GM21515 (cell line): ENCODE results near the gene MARCHF10.
"Not testable (repeated sequence)": the region's sequence is repeated elsewhere in the genome, so short reads cannot be mapped to it uniquely, and the experiment has no call there.

Source experiments
- ATAC-seq: cut with Tn5 transposase; IDR thresholded peaks from one replicate; pipeline ENCODE4 v1.9.1; 2021; ENCODE audit not compliant: unreplicated experiment

The MARCHF10 gene, protein sequence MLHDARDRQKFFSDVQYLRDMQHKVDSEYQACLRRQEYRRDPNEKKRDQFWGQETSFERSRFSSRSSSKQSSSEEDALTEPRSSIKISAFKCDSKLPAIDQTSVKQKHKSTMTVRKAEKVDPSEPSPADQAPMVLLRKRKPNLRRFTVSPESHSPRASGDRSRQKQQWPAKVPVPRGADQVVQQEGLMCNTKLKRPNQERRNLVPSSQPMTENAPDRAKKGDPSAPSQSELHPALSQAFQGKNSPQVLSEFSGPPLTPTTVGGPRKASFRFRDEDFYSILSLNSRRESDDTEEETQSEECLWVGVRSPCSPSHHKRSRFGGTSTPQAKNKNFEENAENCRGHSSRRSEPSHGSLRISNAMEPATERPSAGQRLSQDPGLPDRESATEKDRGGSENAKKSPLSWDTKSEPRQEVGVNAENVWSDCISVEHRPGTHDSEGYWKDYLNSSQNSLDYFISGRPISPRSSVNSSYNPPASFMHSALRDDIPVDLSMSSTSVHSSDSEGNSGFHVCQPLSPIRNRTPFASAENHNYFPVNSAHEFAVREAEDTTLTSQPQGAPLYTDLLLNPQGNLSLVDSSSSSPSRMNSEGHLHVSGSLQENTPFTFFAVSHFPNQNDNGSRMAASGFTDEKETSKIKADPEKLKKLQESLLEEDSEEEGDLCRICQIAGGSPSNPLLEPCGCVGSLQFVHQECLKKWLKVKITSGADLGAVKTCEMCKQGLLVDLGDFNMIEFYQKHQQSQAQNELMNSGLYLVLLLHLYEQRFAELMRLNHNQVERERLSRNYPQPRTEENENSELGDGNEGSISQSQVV

DNA sequence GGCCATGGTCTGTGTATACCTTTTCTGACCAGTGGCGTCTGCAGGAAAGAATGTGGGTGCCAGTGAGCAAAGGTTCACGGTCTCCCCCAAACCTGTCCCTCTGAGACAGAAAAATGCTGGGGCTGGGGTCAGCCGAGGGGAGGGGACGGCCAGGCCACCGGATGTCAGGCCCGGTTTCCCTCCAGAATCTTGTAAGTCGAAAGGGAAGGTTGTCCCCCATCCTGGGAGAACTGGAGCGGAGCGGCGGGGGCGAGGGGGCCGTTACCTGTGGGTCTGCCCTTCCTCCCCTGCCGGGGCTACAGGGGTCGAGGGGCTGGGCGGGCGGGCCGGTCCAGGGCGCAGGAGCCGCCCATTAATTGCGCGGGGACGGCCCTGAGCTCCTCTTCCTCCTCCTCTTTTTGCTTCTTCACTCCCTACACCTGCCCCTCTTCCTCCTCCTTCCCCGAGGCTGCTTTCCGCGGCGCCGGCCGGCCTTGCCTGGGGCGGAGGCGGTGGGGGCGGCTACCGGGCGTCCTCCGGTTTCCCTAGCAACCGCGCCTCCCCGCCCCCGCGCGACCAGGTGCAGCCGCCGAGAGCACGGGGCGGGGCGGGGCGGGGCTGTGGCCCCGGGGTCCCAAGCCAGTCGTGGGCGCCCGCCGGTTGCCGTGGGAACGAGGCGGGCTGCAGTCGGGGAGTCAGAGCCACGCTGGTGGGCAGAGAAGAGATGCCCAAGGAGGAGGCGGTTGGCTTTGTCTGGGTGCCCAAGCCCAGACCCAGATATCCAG lies at the start of gene MARCHF10:
MARCHF10 (minus strand) TSS at position 503 of the 764 bp plus-strand sequence. CDS start 6,579 bp downstream, outside the sequence.
- ATAC-seq, result no peak

GRCh38 chr17:62857526-62857925 lies 49.4 kb upstream of the MARCHF10 start:
- no peak for ATAC-seq

- no peak for ATAC-seq
Observed at GRCh38 chr17:62856594-62856993, 48.5 kb upstream of the MARCHF10 start.

- no peak for ATAC-seq
Observed at GRCh38 chr17:62855156-62855555, 47.0 kb upstream of the MARCHF10 start.

GRCh38 chr17:62854098-62854680 lies 46.1 kb upstream of the MARCHF10 start:
- ATAC-seq, result no peak

DNA sequence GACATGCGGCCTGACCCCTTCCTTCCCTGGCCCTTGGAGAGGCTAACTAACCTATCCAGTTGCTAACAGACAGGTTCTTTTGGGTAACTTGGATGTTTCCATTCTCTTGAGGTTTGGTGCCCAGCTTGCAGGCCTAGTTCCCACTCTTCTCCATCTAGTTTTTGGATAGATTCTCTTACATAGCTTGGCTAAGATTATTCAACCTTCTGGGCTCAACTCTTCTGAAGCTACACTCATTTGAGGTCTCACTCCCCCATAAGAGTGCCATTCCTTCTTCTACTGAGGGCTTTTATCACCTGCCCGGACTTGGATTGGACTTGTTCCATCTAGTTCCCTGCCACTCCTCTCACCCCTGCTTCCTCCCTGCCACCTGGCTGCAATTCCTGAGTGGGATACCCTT lies 44.1 kb upstream of the MARCHF10 start:
- no peak for ATAC-seq

- ATAC-seq, result not testable (repeated sequence)
Observed at GRCh38 chr17:62849591-62850415, 41.7 kb upstream of the MARCHF10 start.

DNA sequence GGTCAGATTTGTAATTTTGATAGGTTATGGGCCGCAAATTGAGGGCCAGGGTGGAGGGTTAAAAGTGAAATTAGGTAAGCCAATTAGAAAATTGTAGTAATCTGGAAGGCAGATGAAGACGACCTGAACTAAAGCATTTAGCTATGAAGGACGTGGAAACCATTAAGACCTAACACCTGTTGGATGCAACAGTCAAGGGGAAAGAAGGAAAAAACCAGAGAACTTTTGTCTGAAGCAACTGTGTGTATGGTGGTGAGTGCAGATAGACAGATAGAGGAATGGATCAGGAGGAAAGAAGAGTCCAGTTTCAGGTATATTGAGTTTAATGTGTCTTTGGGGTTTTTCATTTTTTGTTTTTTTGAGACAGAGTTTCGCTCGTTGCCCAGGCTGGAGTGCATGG lies 40.2 kb upstream of the MARCHF10 start:
- no peak for ATAC-seq

DNA sequence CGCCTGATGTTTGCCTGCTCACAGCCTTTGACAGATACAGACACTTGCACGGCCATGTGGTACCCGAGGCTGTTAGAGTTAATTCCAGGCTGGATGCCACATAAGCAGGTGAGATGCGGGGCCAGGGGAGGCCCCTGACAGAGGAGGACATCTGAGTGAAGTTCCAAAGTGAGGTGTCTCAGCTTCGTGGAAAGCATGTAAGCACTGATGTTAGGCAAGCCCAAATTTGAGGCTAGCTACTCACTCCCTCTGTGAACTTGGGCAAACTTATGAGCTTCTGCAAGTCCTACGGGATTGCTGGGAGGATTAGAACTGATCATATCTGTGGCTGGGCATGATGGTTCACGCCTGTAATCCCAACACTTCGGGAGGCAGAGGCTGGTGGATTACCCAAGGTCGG lies 39.3 kb upstream of the MARCHF10 start:
- ATAC-seq, result no peak

DNA sequence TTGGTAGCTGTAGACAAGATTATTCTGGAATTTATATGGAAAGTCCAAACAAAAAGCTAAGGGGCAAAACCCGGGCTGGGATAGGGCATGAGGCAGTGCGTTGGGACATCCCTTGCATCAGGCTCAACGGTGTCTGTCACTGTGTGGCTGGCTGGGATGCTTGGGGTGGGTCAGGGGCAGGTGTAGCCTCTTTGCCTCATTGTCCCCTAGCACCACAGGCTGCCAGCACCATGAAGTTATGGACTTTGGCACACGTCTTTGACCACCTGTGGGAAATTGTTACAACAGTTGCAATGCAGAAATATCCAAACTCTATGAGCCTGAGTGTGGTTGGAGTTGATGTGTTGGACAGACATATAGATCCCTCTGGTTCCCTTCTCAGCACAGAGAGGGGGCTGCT lies 32.8 kb upstream of the MARCHF10 start:
- ATAC-seq, result no peak

DNA sequence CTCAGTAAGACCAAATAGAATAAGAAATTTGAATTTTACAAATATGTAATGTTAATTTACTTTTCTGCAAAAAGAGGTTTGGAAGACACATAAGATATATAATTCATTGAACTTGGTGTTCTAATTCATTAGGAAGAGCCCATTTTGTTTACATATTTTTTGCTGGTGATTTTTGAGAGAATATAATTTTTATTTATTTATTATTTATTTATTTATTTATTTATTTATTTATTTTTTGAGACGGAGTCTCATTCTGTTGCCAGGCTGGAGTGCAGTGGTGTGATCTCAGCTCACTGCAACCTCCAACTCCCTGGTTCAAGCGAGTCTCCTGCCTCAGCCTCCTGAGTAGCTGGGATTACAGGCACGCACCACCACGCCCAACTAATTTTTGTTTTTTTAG lies 25.7 kb upstream of the MARCHF10 start:
- not testable (repeated sequence) for ATAC-seq

GRCh38 chr17:62832405-62832804 lies 24.3 kb upstream of the MARCHF10 start:
- no peak for ATAC-seq

GRCh38 chr17:62831066-62831465 lies 23.0 kb upstream of the MARCHF10 start:
- not testable (repeated sequence) for ATAC-seq

DNA sequence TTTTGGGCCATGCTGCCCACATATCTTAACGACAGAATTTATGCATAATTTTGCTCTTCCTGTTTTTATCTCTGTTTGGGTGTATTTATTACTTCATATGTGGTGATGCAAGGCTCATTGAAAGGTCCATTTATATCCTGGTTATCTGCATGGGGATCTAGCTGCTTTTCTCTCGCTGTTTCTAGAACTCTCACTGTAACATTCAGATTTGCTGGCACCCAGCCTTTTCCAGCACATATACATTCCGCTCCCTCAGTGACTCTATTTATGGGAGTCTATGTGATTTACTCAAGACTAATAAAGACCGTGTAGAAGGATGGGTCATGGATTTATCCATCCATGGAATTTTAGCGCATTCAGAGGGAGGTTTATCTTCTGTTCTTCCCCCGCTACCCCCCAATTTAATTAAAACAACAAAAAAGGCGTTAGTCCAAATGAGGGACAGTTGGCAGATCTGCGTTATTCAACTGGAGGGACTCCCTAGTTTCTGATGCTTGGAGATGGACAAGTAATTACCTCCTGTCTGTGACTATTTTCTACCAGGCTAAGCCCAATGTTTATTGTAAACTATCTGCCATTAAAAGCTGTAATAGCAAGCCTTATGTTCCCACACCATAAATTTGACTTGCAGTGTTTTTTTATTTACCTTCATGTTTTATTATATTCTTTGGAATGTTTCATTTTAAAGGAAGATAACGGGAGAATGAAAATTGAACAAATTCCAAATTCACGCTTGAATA lies 19.8 kb upstream of the MARCHF10 start:
- no peak for ATAC-seq

DNA sequence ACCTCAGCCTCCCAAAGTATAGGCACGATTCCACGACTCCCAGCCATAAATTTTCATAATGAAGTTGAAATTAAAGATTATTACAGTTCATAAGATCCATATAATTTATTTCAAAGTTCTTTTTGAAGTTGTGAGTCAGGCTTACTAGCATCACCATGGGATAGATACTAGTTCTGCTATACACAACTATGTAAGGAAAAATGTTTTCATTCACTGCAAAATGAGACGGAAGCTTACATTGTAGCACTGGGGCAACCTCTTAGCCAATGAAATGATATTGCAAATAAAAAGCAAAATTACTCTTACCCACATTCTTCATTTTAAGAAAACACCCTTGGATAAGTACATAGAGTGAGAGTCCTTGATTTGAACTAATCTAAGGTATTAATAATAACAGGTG lies 18.8 kb upstream of the MARCHF10 start:
- no peak for ATAC-seq

GRCh38 chr17:62825182-62825581 lies 17.1 kb upstream of the MARCHF10 start:
- no peak for ATAC-seq

GRCh38 chr17:62824290-62825131 lies 16.4 kb upstream of the MARCHF10 start:
- no peak for ATAC-seq

DNA sequence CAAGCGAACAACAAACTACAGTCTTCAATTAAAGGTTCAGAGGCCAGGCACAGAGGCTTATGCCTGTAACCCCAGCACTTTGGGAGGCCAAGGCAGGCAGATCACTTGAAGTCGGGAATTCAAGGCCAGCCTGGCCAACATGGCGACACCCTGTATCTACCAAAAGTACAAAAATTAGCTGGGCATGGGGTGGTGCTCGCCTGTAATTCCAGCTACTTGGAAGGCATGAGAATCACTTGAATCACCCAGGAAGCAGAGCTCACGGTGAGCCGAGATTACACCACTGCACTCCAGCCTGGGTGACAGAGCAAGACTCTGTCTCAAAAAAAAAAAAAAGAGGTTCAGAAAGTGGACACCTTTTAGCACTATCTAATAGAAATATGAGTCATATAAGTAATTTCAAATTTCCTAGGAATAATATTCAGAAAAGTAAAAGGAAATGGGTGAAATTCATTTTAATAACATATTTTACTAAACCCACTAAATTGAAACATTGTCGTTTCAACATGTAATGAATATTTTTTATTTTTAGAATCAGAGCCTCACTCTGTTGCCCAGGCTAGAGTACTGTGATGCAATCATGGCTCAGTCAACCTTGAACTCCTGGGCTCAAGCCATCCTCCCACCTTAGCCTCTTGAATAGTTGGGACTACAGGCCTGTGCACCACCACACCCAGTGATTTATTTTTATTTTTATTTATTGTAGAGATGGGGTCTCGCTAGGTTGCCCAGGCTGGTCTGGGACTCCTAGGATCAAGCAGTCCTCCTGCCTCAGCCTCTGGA lies 15.2 kb upstream of the MARCHF10 start:
- ATAC-seq, result no peak
